Activated CD4-positive, alpha-beta T cell treated with anti-CD3 and anti-CD28 coated beads, Interleukin-2, Interleukin-4, amounts not matched to agents 100 ng/mL and 50 ng/mL, durations not matched to agents 16 hours and 8 hours (primary cell): ENCODE measurements around the gene STX5.
"Not testable (repeated sequence)": the region's sequence is repeated elsewhere in the genome, so short reads cannot be mapped to it uniquely, and the experiment has no call there.

ENCODE experiments used
- DNase-seq: peaks from one replicate; pipeline ENCODE4 v3.0.0-alpha.2; 2020; ENCODE audit warnings: low spot score

STX5 gene

GRCh38 chr11:62828130-62828529 lies 3.7 kb downstream of the STX5 start:
- DNase-seq = not testable (repeated sequence)

DNA sequence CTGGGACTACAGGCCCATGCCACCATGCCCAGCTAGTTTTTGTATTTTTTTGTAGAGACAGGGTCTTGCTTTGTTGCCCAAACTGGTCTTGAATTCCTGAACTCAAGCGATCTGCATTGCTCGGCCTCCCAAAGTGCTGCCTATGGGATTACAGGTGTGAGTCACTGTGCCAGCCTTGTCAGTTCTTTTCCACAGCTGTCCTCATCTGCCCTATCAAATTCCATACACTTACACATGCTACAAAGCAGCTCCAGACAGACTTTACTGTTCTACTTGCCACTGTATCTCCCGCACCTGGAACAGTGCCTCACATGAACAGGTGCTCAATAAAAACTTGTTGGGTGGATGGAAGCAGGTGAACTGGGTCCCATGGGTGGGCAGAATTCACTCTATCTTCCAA lies 8.2 kb downstream of the STX5 start:
- no peak for DNase-seq

GRCh38 chr11:62817129-62817528 lies 14.7 kb downstream of the STX5 start:
- DNase-seq = no peak

DNA sequence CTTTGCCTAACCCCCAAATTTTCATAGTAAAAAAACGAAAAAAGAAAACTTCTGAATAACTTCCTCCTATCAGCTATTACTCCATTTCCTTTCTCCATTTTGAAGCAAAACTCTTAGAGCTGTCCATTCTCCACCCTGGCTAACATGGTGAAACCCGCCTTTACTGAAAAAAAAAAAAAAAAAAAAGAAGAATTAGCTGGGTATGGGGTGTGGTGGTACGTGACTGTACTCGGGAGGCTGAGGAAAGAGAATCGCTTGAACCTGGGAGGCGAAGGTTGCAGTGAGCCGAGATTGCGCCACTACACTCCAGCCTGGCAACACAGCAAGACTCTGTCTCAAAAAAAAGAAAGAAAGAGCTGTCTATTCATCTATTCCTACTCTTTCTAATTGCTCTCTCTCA lies 15.3 kb downstream of the STX5 start:
- DNase-seq = no peak

DNA sequence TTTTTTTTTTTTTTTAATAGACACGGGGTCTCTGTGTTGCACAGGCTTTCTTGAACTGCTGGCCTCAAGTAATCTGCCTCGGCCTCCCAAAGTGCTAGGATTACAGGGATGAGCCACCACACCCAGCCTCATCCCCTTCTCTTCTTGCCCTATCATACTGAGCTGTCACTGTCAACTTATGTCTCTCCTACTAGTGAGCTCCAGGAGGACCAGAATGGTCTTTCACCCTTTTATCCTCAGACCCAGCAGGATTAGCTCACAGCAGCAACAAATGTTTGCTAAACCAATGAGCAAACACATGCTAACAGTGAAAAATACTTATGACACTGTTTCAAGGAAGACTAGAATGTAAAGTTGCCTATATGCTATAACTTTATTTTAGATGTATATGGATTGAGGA lies 20.2 kb downstream of the STX5 start:
- no peak for DNase-seq

DNA sequence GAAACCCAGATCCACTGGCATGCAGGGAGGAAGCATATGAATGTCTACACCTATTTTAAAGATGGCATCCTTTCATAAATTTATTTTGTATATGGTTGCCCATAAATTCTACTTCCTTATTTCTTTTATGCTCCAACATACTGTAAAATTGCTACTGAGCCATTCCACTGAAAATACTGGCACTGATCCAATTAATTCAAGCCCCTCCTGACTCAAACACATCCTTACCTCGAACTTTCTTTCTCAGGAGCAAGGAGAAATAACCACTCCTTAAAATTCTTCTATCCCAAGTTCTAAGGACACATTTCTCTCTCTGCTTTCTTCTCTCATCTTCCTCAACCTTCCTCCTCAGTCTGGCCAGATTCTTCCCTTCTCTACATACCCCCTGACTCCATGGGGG lies 21.1 kb downstream of the STX5 start:
- no peak for DNase-seq

DNA sequence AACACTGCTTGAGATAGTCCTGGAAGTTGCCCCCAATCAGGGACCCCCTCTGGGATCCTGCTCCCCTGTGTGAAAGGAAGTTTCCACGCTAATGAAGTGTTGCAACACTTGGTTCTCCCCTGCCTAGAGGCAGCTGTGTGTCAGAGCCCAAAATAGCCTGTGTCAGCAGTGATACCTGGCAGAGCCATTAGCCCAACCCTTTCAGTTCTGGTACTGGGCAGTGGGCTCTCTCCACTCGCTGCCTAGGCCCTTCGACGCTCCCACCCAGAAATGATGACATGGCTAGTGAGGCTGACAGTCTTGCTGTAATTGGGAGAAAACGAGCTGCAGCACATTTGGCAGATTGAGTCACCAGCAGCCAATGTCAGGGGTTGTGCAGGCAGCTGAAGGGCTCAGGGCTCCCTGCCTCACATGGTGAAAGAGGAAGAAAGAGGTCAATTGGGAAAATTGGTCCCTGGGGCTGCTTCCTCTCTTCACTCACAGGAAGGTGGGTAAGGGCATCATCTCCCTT lies 25.2 kb downstream of the STX5 start:
- no peak for DNase-seq

GRCh38 chr11:62805961-62806441 lies 25.9 kb downstream of the STX5 start:
- peak; percentile 32 for DNase-seq

DNA sequence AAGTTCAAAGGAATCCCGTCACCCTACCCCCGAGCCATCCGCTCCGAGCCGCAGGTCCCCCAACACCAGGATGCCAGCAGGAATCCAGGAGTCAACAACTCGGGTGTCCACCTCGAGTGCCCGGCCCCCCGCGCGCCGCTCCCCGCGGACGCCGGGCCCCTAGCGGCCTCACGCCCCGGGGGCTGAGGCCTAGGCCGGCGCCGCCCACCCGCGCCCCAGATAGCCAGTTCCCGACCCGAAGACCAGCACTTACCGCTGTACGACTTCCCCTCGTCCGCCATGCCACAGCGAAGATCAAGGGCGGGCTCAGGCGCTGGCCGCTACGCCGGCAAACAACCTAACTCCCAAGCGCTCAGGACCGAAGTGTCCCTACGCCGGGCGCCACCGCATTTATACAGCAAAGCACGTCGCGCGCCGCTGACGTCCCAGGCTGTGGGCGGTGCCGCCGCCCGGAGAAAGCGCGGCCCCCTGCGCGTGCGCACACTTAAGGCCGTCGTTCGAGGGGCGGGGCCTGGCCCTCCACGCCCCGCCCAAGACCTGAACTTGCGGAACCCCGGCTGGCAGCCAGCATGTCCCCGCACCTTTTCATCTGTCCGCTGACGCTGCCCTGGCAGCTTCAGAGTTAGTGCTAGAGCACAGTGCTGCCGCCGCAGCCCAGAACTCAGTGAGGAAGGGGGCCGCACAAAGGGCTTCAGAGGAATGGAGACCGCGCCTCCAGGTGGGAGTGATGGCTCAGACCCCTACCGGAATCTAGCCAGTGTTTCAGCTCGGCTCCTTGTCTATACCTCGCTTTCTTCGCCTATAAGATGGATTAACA lies 26.6 kb downstream of the STX5 start, which contains the start of gene NXF1:
Gene NXF1 (minus strand): TSS at position 365 of the 817 bp plus-strand sequence. CDS start 84 bp downstream, at position 281.
- peak; percentile 96 for DNase-seq

DNA sequence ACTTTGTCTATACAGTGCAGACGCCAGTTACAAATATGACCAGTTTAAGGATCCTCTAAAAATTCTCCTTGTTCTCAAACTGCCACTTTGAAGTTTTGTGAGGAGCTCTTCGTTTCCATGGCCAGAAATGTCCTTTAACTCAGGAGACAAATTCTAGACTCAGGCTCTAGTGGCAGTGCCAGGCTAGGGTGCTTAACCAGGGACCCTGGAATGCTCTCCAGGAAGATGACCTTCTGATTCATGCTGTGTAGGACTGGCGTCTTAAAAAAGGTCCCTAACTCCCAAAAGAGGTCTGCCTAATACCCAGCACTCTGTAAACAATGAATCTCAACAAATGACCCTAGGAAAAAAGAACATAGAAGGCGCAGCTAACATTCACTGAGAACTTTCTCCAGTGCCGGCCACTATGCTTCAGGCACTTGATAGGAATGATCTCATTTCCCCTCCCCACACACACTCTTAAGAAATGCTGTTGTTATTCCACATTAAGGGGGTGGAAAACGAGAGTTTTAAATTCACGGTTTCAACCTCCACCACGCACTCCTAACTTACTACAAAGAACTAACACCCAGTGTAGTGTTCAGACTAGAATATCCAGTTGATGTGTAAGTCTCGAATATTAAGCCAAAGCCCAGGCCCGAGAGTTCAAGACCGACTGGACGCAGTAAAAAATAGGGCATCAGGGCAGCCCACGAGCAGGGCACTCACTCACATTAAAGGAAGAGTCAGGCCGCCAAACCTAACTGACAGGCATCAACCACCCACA lies 27.4 kb downstream of the STX5 start:
- no peak for DNase-seq

- no peak for DNase-seq
These were observed 30.8 kb downstream of the STX5 start for GRCh38 chr11:62801071-62801470.

DNA sequence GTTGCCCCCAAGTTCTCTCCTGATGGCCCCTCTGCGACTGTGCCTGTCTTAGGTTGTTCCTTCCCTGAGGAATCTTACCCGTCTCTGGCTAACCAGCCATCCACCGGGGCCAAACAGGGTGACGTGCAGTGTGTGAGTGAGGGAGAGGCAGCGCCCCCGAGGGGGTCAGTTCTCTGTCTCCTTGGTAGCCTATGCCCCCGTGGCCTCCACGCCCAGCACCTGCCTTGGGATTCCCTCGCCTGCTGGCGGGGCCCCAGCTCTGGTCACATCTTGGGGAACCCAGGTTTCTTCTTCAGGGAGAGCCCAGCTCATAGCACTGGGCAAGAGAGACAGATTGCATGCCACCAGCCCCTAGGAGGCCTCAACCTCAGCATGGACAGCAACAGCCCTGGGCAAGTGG lies 32.4 kb downstream of the STX5 start:
- DNase-seq = no peak

- DNase-seq = no peak
These were observed 35.6 kb downstream of the STX5 start for GRCh38 chr11:62796281-62796680.

- no peak for DNase-seq
These were observed 37.6 kb downstream of the STX5 start for GRCh38 chr11:62794201-62794775.

DNA sequence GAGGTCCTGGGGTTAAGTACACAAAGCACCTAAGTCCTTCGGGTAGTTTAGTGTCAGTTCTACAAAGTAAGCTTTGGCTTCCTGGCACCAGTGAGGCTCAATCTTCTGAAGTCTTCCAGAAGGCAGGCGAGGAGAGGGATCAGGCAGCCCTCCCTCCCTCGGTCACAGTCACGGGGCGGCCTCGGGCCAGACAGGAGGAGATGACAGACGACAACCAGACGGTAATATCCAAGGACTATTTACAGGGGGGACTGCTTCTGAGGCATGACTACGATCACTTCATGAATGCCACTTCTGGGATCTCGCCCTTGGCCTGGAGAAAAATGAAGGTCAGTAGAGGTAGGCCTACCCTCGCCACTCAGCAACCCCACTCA lies 39.7 kb downstream of the STX5 start:
- DNase-seq = no peak

- DNase-seq = peak; percentile 89
These were observed 40.2 kb downstream of the STX5 start, which contains the start of gene TMEM223 for GRCh38 chr11:62791501-62792201. Gene TMEM223, minus strand, starts transcription at chr11:62792006. Its CDS starts 12 bp downstream, at chr11:62791994.

DNA sequence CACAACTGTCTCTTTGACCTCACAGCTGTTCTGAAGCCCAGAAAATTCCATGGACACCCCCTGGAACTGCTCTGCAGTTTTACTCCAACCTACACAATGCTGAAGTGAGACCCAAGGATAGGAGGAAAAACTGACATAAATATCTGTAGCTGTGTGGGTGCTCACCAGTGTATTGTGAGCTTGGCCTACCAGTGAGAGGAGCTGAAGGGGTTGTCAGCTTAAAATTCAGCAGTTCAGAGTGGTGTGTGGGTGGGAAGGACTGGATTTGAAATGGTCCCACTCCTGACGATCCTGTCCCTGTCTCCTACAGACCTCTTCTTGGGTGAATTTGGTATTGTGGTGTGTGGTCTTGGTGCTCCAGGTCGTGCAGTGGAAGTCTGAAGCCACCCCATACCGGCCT lies 42.3 kb downstream of the STX5 start:
- DNase-seq = no peak

DNA sequence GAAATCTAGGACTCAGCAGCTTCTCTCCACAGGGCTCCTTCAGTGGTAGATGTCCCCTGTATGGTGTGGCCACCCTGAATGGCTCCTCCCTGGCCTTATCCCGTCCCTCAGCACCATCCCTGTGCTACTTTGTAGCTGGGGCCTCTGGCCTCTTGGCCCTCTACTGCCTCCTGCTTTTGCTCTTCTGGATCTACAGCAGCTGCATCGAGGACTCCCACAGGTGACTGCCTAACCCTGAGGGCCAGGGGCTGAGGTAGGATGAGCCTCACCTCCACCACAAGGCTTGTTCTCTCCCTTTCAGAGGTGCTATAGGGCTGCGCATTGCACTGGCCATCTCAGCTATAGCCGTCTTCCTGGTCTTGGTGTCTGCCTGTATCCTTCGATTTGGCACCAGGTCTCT lies 42.9 kb downstream of the STX5 start:
- DNase-seq = no peak

GRCh38 chr11:62787005-62787759 lies 44.7 kb downstream of the STX5 start, which contains the start of gene TMEM179B:
Gene TMEM179B, plus strand, starts transcription at chr11:62787402. Its CDS starts 30 bp downstream, at chr11:62787432.
- peak; percentile 98 for DNase-seq

- DNase-seq = peak; percentile 88
These were observed 45.4 kb downstream of the STX5 start for GRCh38 chr11:62786318-62787004.
